ENCODE measurements around the gene ETV6.

- no peak for TF ChIP-seq NR0B1 (IDR thresholded peaks at IDR 0.05; ENCODE audit: partially characterized antibody)
- TF ChIP-seq SMARCC2 (IDR thresholded peaks at IDR 0.05; ENCODE audit: low read depth): no peak
- TF ChIP-seq FOXM1 (IDR thresholded peaks at IDR 0.05; ENCODE audit: low read depth): no peak
- no peak for TF ChIP-seq FOXM1 (CRISPR knock-in tag; IDR thresholded peaks at IDR 0.05; ENCODE audit: low read depth)
Measured at GRCh38 chr12:11726659-11727058, 77.2 kb downstream of the ETV6 start.
